Measurements from ENCODE around the gene MPC2. TPM values are rescaled to one million over a fixed set of nuclear protein-coding genes. Genes with fewer than 3 reads are reported as not detected.
"Not testable (repeated sequence)": the region's sequence is repeated elsewhere in the genome, so short reads cannot be mapped to it uniquely, and the experiment has no call there.

The MPC2 gene
- total RNA-seq, 6 experiments from 2014 or later: 85.2 to 198 (median 142) TPM

GRCh38 chr1:167934426-167935215, 2.3 kb downstream of the MPC2 start:
- peaks cover 0 to 42% (median 3%) of the 10 kb centered on the region in 4 donors for H3K4me1 ChIP-seq
- no peaks in the 10 kb centered on the region for H3K9me3 ChIP-seq
- H3K27ac ChIP-seq: peak overlapping the region; percentile 94 to 95 (median 94)
- H3K27me3 ChIP-seq: no peaks in the 10 kb centered on the region
- no peaks in the 10 kb centered on the region for H3K36me3 ChIP-seq
- H3K4me3 ChIP-seq: peak overlapping the region; percentile 74 to 88 (median 79)
- intact Hi-C loops (cut with DNase I): no loop called here
- 9% methylated on average over 4 of the region's 4 CpGs for WGBS (ENCODE audit: insufficient coverage, low coverage, low lambda C conversion rate, missing lambda C conversion rate)
- TF ChIP-seq POLR2A (IDR thresholded peaks at IDR 0.05): no peak
- TF ChIP-seq CTCF (IDR thresholded peaks at IDR 0.05): no peak
- ATAC-seq (no peak), DNase-seq (no peak)

- ATAC-seq (no peak), DNase-seq (no peak)
- peaks cover 0 to 49% (median 3%) of the 10 kb centered on the region in 4 donors for H3K4me1 ChIP-seq
- no peaks in the 10 kb centered on the region for H3K9me3 ChIP-seq
- peak overlapping the region; percentile 94 to 95 (median 94) for H3K27ac ChIP-seq
- no peaks in the 10 kb centered on the region for H3K36me3 ChIP-seq
- H3K4me3 ChIP-seq: peak overlapping the region; percentile 74 to 88 (median 79)
- TF ChIP-seq POLR2A (IDR thresholded peaks at IDR 0.05): no peak
- no peak for TF ChIP-seq CTCF (IDR thresholded peaks at IDR 0.05)
- WGBS (ENCODE audit: insufficient coverage, low coverage, low lambda C conversion rate, missing lambda C conversion rate): 26% methylated on average over 4 of the region's 4 CpGs
- no peaks in the 10 kb centered on the region for H3K27me3 ChIP-seq
- intact Hi-C loops (cut with DNase I): no loop called here
These were observed 3.1 kb downstream of the MPC2 start for GRCh38 chr1:167933788-167934187.

- WGBS (ENCODE audit: insufficient coverage, low coverage, low lambda C conversion rate, missing lambda C conversion rate): 36% methylated on average over 1 of the region's 1 CpG
- Histone ChIP-seq H3K27ac (peak overlapping the region; percentile 20 to 63 (median 43)), H3K4me1 (peaks cover 0 to 75% (median 7%) of the 10 kb centered on the region in 4 donors), H3K36me3 (no peaks in the 10 kb centered on the region), H3K27me3 (no peaks in the 10 kb centered on the region), H3K4me3 (peak overlapping the region in 1 of 3 donors; percentile 33), H3K9me3 (no peaks in the 10 kb centered on the region)
- DNase-seq: no peak
- intact Hi-C loops (cut with DNase I): no loop called here
- TF ChIP-seq POLR2A (IDR thresholded peaks at IDR 0.05): no peak
- TF ChIP-seq CTCF (IDR thresholded peaks at IDR 0.05): no peak
- no peak for ATAC-seq
These were observed 7.1 kb downstream of the MPC2 start for GRCh38 chr1:167929725-167930124.

- Histone ChIP-seq H3K4me3 (peak overlapping the region in 1 of 3 donors; percentile 33), H3K4me1 (peaks cover 0 to 78% (median 7%) of the 10 kb centered on the region in 4 donors), H3K27ac (peak overlapping the region; percentile 20 to 63 (median 53))
- H3K27me3 ChIP-seq; H3K9me3 ChIP-seq; intact Hi-C loops (cut with DNase I); H3K36me3 ChIP-seq; DNase-seq; ATAC-seq: not testable (repeated sequence)
- 42% methylated on average over 7 of the region's 9 CpGs for WGBS (ENCODE audit: insufficient coverage, low coverage, low lambda C conversion rate, missing lambda C conversion rate)
These were observed 8.0 kb downstream of the MPC2 start for GRCh38 chr1:167928919-167929318.

- Histone ChIP-seq H3K27me3 (no peaks in the 10 kb centered on the region), H3K9me3 (no peaks in the 10 kb centered on the region), H3K4me3 (peak overlapping the region in 2 of 3 donors; percentile 23 to 33), H3K4me1 (peaks cover 0 to 80% (median 7%) of the 10 kb centered on the region in 4 donors), H3K36me3 (peaks cover 0 to under 1% (median 0%) of the 10 kb centered on the region in 4 donors), H3K27ac (peak overlapping the region; percentile 20 to 63 (median 53))
- TF ChIP-seq CTCF (IDR thresholded peaks at IDR 0.05) (no peak), POLR2A (IDR thresholded peaks at IDR 0.05) (no peak)
- intact Hi-C loops (cut with DNase I): no loop called here
- WGBS (ENCODE audit: insufficient coverage, low coverage, low lambda C conversion rate, missing lambda C conversion rate): 33% methylated on average over 2 of the region's 2 CpGs
- DNase-seq (no peak), ATAC-seq (peak in 1 of 4 donors; percentile 13)
These were observed 8.4 kb downstream of the MPC2 start for GRCh38 chr1:167928457-167928852.
